HG03108 (cell line): ENCODE results near the gene ERC2.

Experiments used
- ATAC-seq: cut with Tn5 transposase; IDR thresholded peaks from one replicate; pipeline ENCODE4 v1.9.1; 2021; ENCODE audit warnings: moderate library complexity; ENCODE audit not compliant: unreplicated experiment

ERC2 gene

DNA sequence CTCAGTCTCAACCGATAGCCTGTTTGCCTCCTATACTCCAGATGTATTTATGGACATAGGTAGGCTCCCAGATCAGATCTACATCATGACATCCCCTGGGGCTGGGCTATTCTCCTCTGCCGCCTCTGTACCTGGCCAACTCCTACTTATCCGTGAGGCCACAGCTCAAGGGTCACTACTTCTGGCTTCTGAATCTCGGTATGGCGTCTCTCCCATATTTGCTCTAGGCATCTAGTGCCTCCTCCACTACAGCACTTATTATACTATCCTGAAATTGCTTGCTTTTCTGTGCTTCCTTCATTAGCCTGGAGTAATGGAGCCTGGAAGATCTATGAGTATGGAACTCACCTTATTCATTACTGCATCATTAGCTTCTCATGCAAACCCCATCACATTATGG lies 808.6 kb downstream of the ERC2 start:
- no peak for ATAC-seq

GRCh38 chr3:55658690-55659562 lies 809.3 kb downstream of the ERC2 start:
- no peak for ATAC-seq

DNA sequence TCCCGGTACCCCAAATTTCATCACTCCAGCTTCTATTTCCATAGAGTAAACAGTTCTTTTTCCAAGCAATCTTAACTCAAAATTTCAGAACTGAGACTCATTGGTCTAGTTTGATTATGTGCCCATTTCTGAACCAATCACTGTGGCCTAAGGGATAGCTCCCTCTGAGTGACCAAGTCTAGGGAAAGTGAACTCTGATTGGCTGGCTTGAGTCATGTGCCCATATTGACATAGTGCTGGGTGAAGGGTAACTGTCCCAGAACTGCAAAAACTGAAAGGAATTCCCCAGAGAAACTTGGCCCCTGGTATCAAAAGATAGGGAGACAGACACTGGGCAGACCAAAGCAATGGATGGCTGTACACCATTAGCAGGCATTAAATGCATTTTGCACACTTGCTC lies 810.0 kb downstream of the ERC2 start:
- no peak for ATAC-seq

GRCh38 chr3:55655544-55655943 lies 812.7 kb downstream of the ERC2 start:
- ATAC-seq, result no peak

GRCh38 chr3:55654123-55654760 lies 814.0 kb downstream of the ERC2 start:
- ATAC-seq, result peak; percentile 90

GRCh38 chr3:55651011-55651410 lies 817.3 kb downstream of the ERC2 start:
- ATAC-seq, result no peak

- ATAC-seq, result no peak
These were observed 818.3 kb downstream of the ERC2 start for GRCh38 chr3:55650011-55650410.

DNA sequence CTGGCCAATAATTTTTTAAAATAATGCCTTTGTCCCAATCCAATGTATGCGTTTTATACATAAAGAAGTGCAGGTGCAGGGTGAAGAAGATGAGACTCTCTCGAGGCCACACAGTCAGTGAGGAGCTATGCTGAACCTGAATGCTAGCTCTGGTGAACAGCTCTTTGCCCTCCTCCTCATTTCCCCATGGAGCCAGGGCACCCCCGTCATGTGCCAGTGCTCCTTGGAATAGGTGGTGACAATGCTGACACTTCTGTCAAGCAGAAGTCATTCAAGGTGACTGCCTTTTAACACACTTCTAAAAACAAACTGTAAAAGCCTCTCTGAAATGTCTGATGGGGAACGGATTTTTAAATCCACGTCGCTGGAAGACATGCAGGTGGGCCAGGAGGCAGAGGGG lies 818.7 kb downstream of the ERC2 start:
- ATAC-seq, result no peak

GRCh38 chr3:55648591-55649318 lies 819.5 kb downstream of the ERC2 start:
- ATAC-seq, result no peak

- ATAC-seq, result no peak
These were observed 820.6 kb downstream of the ERC2 start for GRCh38 chr3:55647670-55648069.

- ATAC-seq, result no peak
These were observed 821.2 kb downstream of the ERC2 start for GRCh38 chr3:55647063-55647462.

DNA sequence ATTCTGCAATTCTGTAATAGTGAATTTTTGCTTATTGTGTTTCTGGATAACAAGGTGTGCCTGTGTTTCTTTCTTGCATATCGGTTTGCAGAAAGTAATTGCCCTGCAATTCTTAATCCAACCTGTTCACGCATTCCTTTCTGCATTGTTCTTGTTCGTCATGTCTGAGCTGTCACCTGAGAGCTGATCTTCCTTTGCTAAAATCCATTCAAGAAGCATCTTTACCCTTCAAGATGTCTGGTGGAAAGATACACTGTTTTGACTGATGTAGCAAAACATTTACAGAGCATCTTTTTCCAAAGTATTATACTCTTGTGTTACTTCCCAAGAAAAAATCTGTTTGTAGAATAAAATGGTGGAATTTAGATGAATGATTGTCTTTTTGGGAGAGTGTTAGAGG lies 822.1 kb downstream of the ERC2 start:
- no peak for ATAC-seq

DNA sequence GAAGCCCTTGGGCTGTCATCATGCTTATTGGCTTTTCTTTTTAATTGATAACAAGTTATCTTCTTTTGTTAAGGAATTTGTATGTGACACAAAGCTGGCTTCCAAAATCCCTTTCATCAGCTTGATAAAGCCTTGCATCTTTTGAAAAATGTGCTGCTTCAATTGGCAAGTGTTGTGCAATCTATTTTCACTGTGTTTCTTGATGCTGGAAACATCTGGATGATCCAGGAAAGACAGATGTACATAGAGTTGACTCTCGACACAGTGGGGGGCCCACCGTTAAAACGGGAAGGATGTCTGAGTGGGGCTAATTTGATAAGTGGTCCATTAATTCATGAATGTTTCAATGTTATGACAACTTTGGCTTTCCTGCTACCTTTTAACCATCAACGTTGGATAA lies 822.8 kb downstream of the ERC2 start:
- ATAC-seq, result no peak

DNA sequence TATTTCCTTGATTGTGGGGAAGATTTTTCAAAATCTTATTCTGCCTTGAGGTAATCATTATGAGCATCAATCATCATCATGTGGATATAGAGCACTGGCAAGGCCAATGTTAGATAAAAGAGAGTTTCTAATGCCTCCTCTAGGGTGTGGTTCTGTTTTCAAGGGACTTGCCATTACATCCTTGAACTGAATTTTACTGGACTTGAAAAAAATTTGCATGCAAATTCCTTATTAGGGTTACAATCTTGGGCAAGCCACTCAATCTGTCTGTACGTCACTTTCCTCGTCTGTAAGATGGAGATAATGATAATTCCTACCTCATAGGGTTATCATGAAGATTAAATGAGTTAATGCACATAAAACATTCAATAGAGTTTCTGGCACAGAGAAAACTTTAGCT lies 825.0 kb downstream of the ERC2 start:
- no peak for ATAC-seq

GRCh38 chr3:55641964-55642363 lies 826.3 kb downstream of the ERC2 start:
- ATAC-seq, result no peak

DNA sequence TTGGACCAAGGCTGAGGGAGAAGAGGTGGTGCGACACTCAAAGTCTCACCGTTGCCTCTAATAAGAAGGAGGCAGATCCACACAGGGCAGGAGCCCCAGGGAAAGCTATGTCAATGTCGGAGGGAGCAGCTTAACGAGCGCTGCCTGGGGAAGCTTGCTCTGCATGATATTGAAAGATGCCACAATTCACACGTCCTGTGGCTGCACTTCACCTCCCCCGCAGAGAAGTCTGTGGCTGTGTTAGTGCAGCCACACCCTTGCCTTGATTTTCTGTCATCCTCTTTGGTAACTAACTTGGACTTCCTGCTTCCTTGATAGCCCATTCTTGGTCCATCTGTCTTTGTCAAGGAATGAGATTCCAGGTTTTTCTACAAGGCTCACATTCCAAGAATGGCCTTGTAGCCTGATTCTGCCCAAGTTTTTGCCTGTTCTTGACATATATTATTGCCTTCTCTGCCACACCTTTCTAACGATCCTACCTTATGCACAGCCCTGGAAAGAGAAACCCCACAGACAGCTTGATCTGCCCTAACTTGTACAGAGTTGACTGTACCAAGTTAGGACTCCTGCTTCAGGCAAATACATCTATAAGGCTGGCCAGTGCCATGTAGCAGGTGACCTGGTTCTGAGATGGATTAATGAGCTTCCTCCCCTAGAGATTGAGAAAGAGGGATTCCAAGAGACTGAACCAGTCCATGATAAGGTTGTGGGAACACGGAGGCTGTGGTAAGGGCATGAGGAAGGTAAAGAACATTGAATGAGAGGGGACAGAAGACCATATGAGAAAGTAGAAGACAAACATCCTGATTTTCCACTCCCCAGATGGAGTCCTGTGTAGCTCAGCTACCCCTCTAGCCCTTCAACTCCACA lies 828.1 kb downstream of the ERC2 start:
- ATAC-seq, result no peak

GRCh38 chr3:55639143-55639542 lies 829.1 kb downstream of the ERC2 start:
- ATAC-seq, result no peak

DNA sequence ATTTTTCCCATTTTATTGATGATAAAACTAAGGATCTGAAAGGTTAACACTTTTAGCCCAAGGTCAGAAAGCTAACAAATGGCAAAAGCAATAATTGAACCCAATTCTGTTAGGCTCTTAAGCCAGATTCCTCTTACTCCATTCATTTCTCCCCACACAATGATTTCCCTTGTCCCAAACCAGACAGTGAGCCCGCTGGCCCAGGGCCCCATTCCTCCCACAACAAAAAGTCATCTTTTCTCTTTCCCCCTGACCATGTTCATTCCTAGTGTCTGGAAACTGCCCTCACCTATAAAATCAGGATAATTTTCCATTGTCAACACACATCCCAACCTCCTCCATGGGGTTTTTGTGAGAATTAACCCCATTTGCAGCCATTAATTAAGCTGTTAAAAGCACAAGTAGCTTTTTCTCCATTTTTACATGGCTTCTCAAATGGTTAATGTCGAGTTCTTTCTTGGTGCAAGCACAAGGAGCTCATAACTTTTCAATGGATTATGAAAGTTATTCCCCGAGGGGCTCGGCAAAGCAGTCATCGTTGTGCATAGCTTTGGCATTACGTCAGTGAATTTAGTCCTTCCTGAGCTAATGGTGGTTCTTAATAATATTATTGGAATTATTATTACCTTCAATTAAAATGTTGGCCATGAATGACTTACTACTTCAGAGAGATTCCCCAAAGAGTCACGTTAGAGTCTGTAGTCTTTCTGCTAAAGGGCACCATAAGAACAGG lies 830.2 kb downstream of the ERC2 start:
- ATAC-seq, result no peak

DNA sequence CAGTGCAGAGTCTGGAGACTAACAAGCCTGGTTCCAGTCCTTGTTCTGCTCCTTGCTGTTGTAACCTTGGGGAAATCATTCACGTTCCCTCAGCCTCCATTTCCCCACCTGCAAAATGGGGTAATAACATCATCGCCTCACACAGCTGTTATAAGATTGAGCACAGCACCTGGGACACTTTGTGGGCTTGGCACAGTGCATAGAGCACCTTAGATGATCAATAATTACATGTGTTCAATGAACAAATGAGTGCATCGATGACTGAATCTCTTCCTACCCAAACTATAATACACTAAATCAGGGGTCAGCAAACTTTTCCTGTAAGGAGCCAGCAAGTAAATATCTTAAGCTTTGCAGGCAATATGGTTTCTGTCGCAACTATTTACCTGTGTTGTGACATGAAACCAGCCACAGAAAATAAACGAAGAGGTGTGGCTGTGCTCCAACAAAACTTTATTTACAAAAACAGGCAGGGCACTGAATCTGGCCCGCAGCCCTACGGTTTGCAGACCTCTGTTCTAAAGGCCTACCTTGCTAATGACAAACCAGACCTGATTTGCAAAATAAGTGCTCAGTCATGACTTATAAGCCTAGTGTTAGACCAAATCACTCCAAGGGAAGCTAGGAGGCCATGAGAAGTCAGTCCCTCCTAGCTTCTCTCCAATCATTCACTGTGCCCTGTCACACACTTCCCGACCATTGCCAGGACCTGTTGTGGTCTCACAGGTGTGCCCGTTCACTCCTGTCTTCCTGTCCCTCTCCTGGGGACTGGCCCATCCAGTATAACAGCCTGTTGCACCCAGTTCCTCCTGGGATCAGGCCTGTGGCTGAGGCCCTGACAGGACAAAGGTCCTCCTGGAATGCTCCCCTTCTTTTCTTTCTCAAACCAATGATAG lies 831.7 kb downstream of the ERC2 start:
- no peak for ATAC-seq
